Sigmoid colon (tissue), 7 donors: ENCODE data around the gene SMYD4. TPM values are rescaled to one million over a fixed set of nuclear protein-coding genes. Genes with fewer than 3 reads are reported as not detected.

Experiments
- DNase-seq: peaks from one replicate; pipeline ENCODE4 v3.0.0-alpha.2; 2019
- H3K27ac ChIP-seq, 4 donors: fragments of 200-600 bp; sonication (generic); one replicate each; pipeline ENCODE4 v1.5.1; 2016 to 2019; ENCODE audit warnings: mild to moderate bottlenecking in 1 of 4
- H3K27me3 ChIP-seq, 3 donors: fragments of 200-600 bp; sonication (generic); one replicate each; pipeline ENCODE4 v1.5.1; 2019; ENCODE audit warnings: mild to moderate bottlenecking in 1 of 3
- H3K36me3 ChIP-seq, 4 donors: fragments of 200-600 bp; sonication (generic); one replicate each; pipeline ENCODE4 v1.5.1; 2016 to 2019
- H3K4me1 ChIP-seq, 4 donors: fragments of 200-600 bp; sonication (generic); one replicate each; pipeline ENCODE4 v1.5.1; 2017 to 2019
- H3K4me3 ChIP-seq, 4 donors: fragments of 200-600 bp; sonication (generic); one replicate each; pipeline ENCODE4 v1.5.1; 2017 to 2019; ENCODE audit warnings: mild to moderate bottlenecking in 2 of 4, moderate library complexity in 1 of 4
- H3K9me3 ChIP-seq, 4 donors: fragments of 200-600 bp in 3 of 4; sonication (generic) in 3 of 4; one replicate each; pipeline versions ENCODE4 v1.5.1 to v1.6.1; 2013 to 2019
- EP300 ChIP-seq, 4 donors: sonication (generic); formaldehyde crosslinking; IDR thresholded peaks; one replicate each; pipeline ENCODE4 v1.6.1; 2017; ENCODE audit warnings: antibody characterized with exemption in 4 of 4
- POLR2A ChIP-seq, 2 donors: fragments of 450-650 bp; IDR thresholded peaks; one replicate each; pipeline ENCODE4 v1.6.1; 2016; ENCODE audit warnings: antibody characterized with exemption in 2 of 2, mild to moderate bottlenecking in 2 of 2, moderate library complexity in 2 of 2
- POLR2AphosphoS5 ChIP-seq, 4 donors: sonication (generic); formaldehyde crosslinking; IDR thresholded peaks; one replicate each; pipeline ENCODE4 v1.6.1; 2017; ENCODE audit warnings: antibody characterized with exemption in 4 of 4
- WGBS, 2 donors: extraction: QIAGEN DNeasy Blood & Tissue Kit; methylation state at CpG; one replicate each; pipeline ENCODE4 v1.1.7; 2013; 5-methylcytosine and 5-hydroxymethylcytosine counted together
- intact Hi-C: fragments of 100-400 bp; cut with DNase I; formaldehyde crosslinking; loops from one replicate; pipeline ENCODE4 v1.15.1; 2023
- polyA plus RNA-seq, 3 donors: library from polyadenylated mRNA; stranded (reverse); fragments of 200-250 nt; gene quantifications; one replicate each; pipeline ENCODE4 v1.2.3, GENCODE V29; 2013
- total RNA-seq, 4 donors: library from RNA; depleted of rRNA; stranded (reverse); fragments of >200 nt; gene quantifications; one replicate each; pipeline ENCODE4 v1.1.0, GENCODE V29; 2016
- TF ChIP-seq, protein P1 (sequence below), 4 experiments: fragments of 450-650 bp in 3 of 4; fragments of 200-600 bp in 1 of 4; IDR thresholded peaks; one replicate each; pipeline ENCODE4 v1.5.1; 2016 to 2019; ENCODE audit warnings: antibody characterized with exemption in 4 of 4, mild to moderate bottlenecking in 3 of 4, moderate library complexity in 2 of 4
- donor health status: healthy with polysubstance abuse.
- donor health status: Bipolar disorder and iron deficiency.
- donor health status: healthy.

Gene SMYD4
- total and polyA plus RNA-seq, 7 donors: 2.4 to 19.1 (median 14.3) TPM

DNA sequence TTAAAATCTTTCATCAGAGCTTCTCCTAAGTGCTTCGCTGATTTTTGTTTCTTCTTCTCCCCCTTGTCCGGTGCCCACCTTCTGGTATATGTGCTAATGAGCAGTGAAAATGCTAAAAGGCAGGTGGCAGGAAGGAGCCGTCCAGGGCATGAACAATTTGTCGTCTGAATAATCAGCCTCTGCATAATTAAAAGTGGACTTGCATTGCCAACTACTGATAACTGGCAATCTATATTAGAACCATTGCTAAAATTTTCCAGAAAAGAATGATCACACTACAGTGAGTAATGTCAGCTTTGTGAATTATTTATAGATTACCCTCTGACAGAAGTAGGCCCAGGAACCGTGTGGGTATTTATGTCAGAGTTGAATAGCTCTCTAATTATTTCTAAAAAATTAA is 39.8 kb downstream of the SMYD4 start:
- Histone ChIP-seq H3K27me3 (no peaks in the 10 kb centered on the region), H3K4me3 (no peak overlapping the region), H3K9me3 (no peaks in the 10 kb centered on the region), H3K36me3 (no peaks in the 10 kb centered on the region), H3K4me1 (peaks cover 0 to 26% (median 23%) of the 10 kb centered on the region in 4 donors), H3K27ac (peak overlapping the region in 1 of 4 donors; percentile 21)
- TF ChIP-seq EP300 (IDR thresholded peaks at IDR 0.05) (no peak), POLR2AphosphoS5 (IDR thresholded peaks at IDR 0.05) (no peak), POLR2A (IDR thresholded peaks at IDR 0.05) (no peak)
- TF ChIP-seq, protein P1, sequence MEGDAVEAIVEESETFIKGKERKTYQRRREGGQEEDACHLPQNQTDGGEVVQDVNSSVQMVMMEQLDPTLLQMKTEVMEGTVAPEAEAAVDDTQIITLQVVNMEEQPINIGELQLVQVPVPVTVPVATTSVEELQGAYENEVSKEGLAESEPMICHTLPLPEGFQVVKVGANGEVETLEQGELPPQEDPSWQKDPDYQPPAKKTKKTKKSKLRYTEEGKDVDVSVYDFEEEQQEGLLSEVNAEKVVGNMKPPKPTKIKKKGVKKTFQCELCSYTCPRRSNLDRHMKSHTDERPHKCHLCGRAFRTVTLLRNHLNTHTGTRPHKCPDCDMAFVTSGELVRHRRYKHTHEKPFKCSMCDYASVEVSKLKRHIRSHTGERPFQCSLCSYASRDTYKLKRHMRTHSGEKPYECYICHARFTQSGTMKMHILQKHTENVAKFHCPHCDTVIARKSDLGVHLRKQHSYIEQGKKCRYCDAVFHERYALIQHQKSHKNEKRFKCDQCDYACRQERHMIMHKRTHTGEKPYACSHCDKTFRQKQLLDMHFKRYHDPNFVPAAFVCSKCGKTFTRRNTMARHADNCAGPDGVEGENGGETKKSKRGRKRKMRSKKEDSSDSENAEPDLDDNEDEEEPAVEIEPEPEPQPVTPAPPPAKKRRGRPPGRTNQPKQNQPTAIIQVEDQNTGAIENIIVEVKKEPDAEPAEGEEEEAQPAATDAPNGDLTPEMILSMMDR (IDR thresholded peaks at IDR 0.05): no peak
- 82 to 86% methylated on average over 5 of the region's 5 CpGs for WGBS, 2 donors
- intact Hi-C loops: loop anchor here (10.0 kb wide), 1 partner anchor 215 kb away; no protein-coding TSS in a partner anchor
- no peak for DNase-seq

DNA sequence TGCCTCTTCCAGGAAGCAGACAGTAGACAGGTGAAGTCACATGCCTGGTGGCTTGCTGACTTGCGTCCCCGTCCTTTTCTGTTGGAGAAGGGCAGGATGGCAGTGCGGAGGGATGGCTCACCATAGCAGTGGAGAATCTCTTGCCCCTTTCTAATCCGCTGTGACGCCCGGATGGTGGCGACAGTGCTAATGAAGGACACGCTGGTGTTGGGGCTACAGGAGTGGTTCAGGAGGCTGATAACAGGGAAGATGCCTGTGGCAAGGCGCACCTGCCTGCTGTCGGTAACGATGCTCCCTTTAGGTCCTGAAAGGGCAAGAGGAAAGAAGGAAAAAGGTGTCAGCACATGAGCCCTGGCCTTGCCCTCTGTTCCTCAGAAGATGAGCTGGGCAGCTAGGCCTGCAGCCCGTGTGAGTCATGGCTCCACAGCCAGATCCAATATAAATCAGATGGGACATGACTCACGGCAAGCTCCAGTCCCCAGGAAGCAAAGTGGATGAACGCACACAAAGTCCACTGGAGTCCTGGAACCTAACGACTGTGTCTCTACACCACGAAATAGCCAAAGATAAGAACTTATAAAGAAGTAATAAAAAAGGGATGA is 42.3 kb downstream of the SMYD4 start:
- intact Hi-C loops: loop anchor here (2.0 to 10.0 kb wide), 3 partner anchors 71 to 213 kb away; partner anchors contain the start of gene RILP
- DNase-seq: peak; percentile 94

DNA sequence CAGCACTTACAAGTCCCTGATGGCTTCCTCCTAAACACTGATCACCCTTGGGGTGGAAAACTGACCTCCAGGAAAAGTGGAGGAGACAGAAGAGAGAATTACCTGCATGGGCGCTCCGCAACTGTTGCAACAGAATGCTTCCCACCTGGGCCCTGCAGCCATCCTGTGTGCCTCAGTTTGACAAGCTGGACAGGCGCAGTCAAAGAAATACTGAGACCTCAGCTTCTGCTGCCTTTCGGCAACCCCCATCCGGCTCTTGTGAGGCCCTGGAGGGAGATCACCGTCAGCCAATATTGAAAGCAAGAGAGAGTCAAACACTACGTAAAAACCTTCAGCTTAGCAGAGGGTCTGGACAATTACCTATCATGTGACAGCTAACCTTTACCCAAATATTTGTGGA is 43.0 kb downstream of the SMYD4 start:
- intact Hi-C loops: loop anchor here (2.0 to 10.0 kb wide), 3 partner anchors 70 to 212 kb away; partner anchors contain the start of gene RILP
- DNase-seq: no peak
- H3K4me3 ChIP-seq: no peak overlapping the region
- no peaks in the 10 kb centered on the region for H3K9me3 ChIP-seq
- H3K36me3 ChIP-seq: no peaks in the 10 kb centered on the region
- H3K27ac ChIP-seq: peak overlapping the region; percentile 80 to 94 (median 91)
- H3K4me1 ChIP-seq: peaks cover 0 to 55% (median 50%) of the 10 kb centered on the region in 4 donors
- H3K27me3 ChIP-seq: no peaks in the 10 kb centered on the region
- TF ChIP-seq, protein P1 (IDR thresholded peaks at IDR 0.05): no peak
- TF ChIP-seq POLR2A (IDR thresholded peaks at IDR 0.05) (no peak), EP300 (IDR thresholded peaks at IDR 0.05) (no peak), POLR2AphosphoS5 (IDR thresholded peaks at IDR 0.05) (no peak)
- 88 to 89% methylated on average over 7 of the region's 7 CpGs for WGBS, 2 donors

More for the DNA sequence above, 42.3 kb downstream of the SMYD4 start:
- Histone ChIP-seq H3K4me3 (no peak overlapping the region), H3K9me3 (no peaks in the 10 kb centered on the region), H3K27ac (peak overlapping the region; percentile 80 to 94 (median 91)), H3K36me3 (no peaks in the 10 kb centered on the region), H3K27me3 (no peaks in the 10 kb centered on the region), H3K4me1 (peaks cover 0 to 48% (median 43%) of the 10 kb centered on the region in 4 donors)
- WGBS, 2 donors: 67 to 75% methylated on average over 16 of the region's 16 CpGs
- TF ChIP-seq EP300 (IDR thresholded peaks at IDR 0.05): no peak
- peak; percentile 49 to 84 (median 76) for TF ChIP-seq POLR2AphosphoS5 (IDR thresholded peaks at IDR 0.05)

DNA sequence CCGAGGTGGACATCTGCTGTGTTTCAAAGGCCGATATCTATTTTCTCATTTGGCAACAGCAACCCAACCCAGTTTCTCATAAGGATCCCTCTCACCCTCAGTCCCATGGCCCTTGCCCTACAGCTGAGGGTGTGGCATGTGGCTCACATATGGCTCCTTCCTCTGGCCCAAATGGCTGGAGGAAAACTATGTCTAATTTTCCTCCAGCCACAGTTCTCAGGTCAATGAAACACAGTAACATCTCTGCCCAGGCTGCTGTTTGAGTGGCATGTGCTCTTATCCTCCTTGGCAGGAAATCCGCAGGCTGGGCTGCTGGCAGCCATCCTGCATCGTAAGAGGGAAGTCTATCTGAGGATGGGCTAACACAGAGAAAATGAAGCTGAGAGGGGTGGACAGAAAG is 43.8 kb downstream of the SMYD4 start:
- Histone ChIP-seq H3K27me3 (no peaks in the 10 kb centered on the region), H3K4me1 (peaks cover 0 to 63% (median 56%) of the 10 kb centered on the region in 4 donors), H3K27ac (peak overlapping the region; percentile 80 to 94 (median 91)), H3K4me3 (no peak overlapping the region), H3K36me3 (peaks cover 0 to 6% (median 2%) of the 10 kb centered on the region in 4 donors), H3K9me3 (no peaks in the 10 kb centered on the region)
- 79 to 83% methylated on average over 4 of the region's 4 CpGs for WGBS, 2 donors
- intact Hi-C loops: loop anchor here (2.0 to 10.0 kb wide), 4 partner anchors 61 to 211 kb away; partner anchors contain the start of genes RILP and WDR81
- DNase-seq: no peak
- TF ChIP-seq, protein P1 (IDR thresholded peaks at IDR 0.05): no peak
- no peak for TF ChIP-seq EP300 (IDR thresholded peaks at IDR 0.05)
- no peak for TF ChIP-seq POLR2AphosphoS5 (IDR thresholded peaks at IDR 0.05)
- no peak for TF ChIP-seq POLR2A (IDR thresholded peaks at IDR 0.05)

DNA sequence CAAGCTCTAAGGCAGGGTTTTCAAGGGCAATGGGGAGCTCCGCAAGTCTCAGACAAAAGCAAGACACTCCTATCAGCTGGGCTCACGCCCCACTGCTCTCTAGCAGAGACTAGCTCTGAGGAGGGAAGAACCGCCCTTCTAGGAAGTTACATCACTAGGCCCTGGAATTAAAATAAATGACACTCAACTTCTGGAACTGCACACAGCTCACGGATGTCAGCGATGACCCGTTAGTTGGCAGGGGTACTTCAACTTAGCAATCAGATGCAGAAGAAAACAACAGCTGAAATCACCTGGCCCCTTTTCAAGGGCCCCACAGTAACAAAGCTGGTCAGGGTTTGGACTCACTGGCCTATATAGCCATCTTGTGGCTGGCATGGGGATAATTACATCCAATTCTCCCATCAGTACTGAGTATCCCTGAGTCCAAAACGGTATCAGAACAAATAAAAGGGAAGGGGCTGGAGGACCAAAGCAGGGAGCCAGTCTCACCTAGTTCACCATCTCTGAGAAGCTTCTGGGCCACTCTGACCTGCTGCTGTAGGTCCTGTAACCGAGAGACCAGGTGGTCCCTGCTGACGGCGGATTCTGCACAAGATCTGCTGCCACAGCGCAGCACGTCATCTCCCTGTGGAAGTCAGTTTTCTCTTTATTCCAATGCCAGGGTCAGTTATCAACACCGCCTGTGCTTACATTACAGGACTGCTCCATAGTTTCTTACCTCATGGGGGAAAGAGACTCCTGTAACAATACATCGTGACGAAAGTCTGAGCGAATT is 45.7 kb downstream of the SMYD4 start:
- Histone ChIP-seq H3K4me1 (peaks cover 0 to 82% (median 76%) of the 10 kb centered on the region in 4 donors), H3K9me3 (no peaks in the 10 kb centered on the region), H3K27ac (peak overlapping the region; percentile 87 to 94 (median 91)), H3K4me3 (peak overlapping the region in 2 of 4 donors; percentile 3 to 19), H3K36me3 (peaks cover 0 to 6% (median 2%) of the 10 kb centered on the region in 4 donors), H3K27me3 (no peaks in the 10 kb centered on the region)
- DNase-seq: peak; percentile 95
- WGBS, 2 donors: 65 to 70% methylated on average over 16 of the region's 16 CpGs
- TF ChIP-seq POLR2AphosphoS5 (IDR thresholded peaks at IDR 0.05): peak; percentile 75 to 90 (median 83)
- TF ChIP-seq EP300 (IDR thresholded peaks at IDR 0.05): peak in 2 of 4 donors; percentile 63 to 75
- TF ChIP-seq, protein P1 (IDR thresholded peaks at IDR 0.05): peak; percentile 65 to 90 (median 85)
- TF ChIP-seq POLR2A (IDR thresholded peaks at IDR 0.05): peak in 1 of 2 donors; percentile 54
- intact Hi-C loops: loop anchor here (2.0 to 10.0 kb wide), 3 partner anchors 43 to 209 kb away; partner anchors contain the start of genes SMYD4 and WDR81
